Measurements from ENCODE around the gene PSME1. TPM values are rescaled to one million over a fixed set of nuclear protein-coding genes. Genes with fewer than 3 reads are reported as not detected.

The PSME1 gene
- total RNA-seq, 1 donor, result 111 TPM

- H3K36me3 ChIP-seq (ENCODE audit: insufficient read depth, low read length), result peaks cover 16% of the 10 kb centered on the region
- H4K20me1 ChIP-seq (ENCODE audit: insufficient read depth, low read length), result peaks cover 3% of the 10 kb centered on the region
- H3K4me1 ChIP-seq (ENCODE audit: insufficient read depth, low read length), result peaks cover 12% of the 10 kb centered on the region
- no peak overlapping the region for H3K4me2 ChIP-seq (ENCODE audit: insufficient read depth, low read length)
- DNase-seq (ENCODE audit: insufficient read length, low spot score, missing footprints), result peak; percentile 34
- no peak overlapping the region for H3K27ac ChIP-seq (ENCODE audit: low read depth, low read length)
- no peak overlapping the region for H2AFZ ChIP-seq (ENCODE audit: low read length)
- H3K4me3 ChIP-seq (ENCODE audit: insufficient read depth, low read length), result no peak overlapping the region
- H3K27me3 ChIP-seq (ENCODE audit: insufficient read depth, low read length), result no peaks in the 10 kb centered on the region
- H3K79me2 ChIP-seq (ENCODE audit: insufficient read depth, low read length), result peaks cover 28% of the 10 kb centered on the region
- H3K9me3 ChIP-seq (ENCODE audit: low read depth, low read length), result no peaks in the 10 kb centered on the region
- no peak for TF ChIP-seq CTCF (IDR thresholded peaks at IDR 0.05; ENCODE audit: extremely low read depth, low read depth, low read length)
These were observed 2.3 kb upstream of the PSME1 start for GRCh38 chr14:24133735-24134134.

GRCh38 chr14:24135584-24135833, 485 bp upstream of the PSME1 start:
- Histone ChIP-seq H3K4me1 (ENCODE audit: insufficient read depth, low read length) (peaks cover 12% of the 10 kb centered on the region), H3K27me3 (ENCODE audit: insufficient read depth, low read length) (no peaks in the 10 kb centered on the region), H3K4me3 (ENCODE audit: insufficient read depth, low read length) (peak overlapping the region; percentile 97), H4K20me1 (ENCODE audit: insufficient read depth, low read length) (peaks cover 3% of the 10 kb centered on the region), H3K4me2 (ENCODE audit: insufficient read depth, low read length) (peak overlapping the region; percentile 91), H2AFZ (ENCODE audit: low read length) (peak overlapping the region; percentile 98), H3K27ac (ENCODE audit: low read depth, low read length) (no peak overlapping the region), H3K9me3 (ENCODE audit: low read depth, low read length) (no peaks in the 10 kb centered on the region), H3K79me2 (ENCODE audit: insufficient read depth, low read length) (peaks cover 44% of the 10 kb centered on the region), H3K36me3 (ENCODE audit: insufficient read depth, low read length) (peaks cover 26% of the 10 kb centered on the region)
- no peak for TF ChIP-seq CTCF (IDR thresholded peaks at IDR 0.05; ENCODE audit: extremely low read depth, low read depth, low read length)
- DNase-seq (ENCODE audit: insufficient read length, low spot score, missing footprints), result no peak

GRCh38 chr14:24136684-24137528, 912 bp downstream of the PSME1 start:
- Histone ChIP-seq H3K9me3 (ENCODE audit: low read depth, low read length) (no peaks in the 10 kb centered on the region), H3K4me3 (ENCODE audit: insufficient read depth, low read length) (peak overlapping the region; percentile 97), H3K79me2 (ENCODE audit: insufficient read depth, low read length) (peaks cover 49% of the 10 kb centered on the region), H3K27me3 (ENCODE audit: insufficient read depth, low read length) (no peaks in the 10 kb centered on the region), H4K20me1 (ENCODE audit: insufficient read depth, low read length) (peaks cover 8% of the 10 kb centered on the region), H2AFZ (ENCODE audit: low read length) (peak overlapping the region; percentile 42), H3K27ac (ENCODE audit: low read depth, low read length) (peak overlapping the region; percentile 69), H3K36me3 (ENCODE audit: insufficient read depth, low read length) (peaks cover 26% of the 10 kb centered on the region), H3K4me1 (ENCODE audit: insufficient read depth, low read length) (peaks cover 14% of the 10 kb centered on the region), H3K4me2 (ENCODE audit: insufficient read depth, low read length) (peak overlapping the region; percentile 97)
- DNase-seq (ENCODE audit: insufficient read length, low spot score, missing footprints), result no peak
- TF ChIP-seq CTCF (IDR thresholded peaks at IDR 0.05; ENCODE audit: extremely low read depth, low read depth, low read length), result no peak

DNA sequence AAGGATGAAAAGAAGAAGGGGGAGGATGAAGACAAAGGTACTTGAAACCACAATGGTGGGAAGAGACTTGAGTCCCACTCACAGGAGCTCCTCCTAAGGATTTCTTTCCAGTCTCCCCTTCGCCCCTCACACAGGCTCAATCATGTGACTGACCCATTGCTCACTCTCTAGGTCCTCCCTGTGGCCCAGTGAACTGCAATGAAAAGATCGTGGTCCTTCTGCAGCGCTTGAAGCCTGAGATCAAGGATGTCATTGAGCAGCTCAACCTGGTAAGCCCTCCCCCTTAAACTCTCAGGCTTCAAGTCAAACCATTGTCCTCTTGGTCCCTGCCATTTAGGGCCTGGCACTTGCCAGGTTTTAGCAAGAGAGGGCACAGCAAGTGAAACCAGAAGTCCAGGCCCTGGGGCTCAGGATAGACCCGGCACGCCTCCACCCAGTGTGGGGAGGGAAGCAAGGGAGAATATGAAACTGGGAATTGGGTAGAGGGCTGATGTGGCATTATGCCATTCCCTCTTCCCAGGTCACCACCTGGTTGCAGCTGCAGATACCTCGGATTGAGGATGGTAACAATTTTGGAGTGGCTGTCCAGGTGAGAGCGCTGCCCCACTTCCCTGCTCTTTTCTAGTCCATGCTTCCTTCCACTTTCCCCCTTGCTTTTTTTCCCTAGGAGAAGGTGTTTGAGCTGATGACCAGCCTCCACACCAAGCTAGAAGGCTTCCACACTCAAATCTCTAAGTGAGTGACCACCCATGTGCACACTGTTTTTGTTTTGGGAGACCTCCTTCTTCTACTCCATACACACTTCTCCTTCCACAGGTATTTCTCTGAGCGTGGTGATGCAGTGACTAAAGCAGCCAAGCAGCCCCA, 1.8 kb downstream of the PSME1 start:
- Histone ChIP-seq H3K36me3 (ENCODE audit: insufficient read depth, low read length) (peaks cover 26% of the 10 kb centered on the region), H3K4me3 (ENCODE audit: insufficient read depth, low read length) (no peak overlapping the region), H4K20me1 (ENCODE audit: insufficient read depth, low read length) (peaks cover 8% of the 10 kb centered on the region), H3K4me1 (ENCODE audit: insufficient read depth, low read length) (peaks cover 18% of the 10 kb centered on the region), H3K27me3 (ENCODE audit: insufficient read depth, low read length) (no peaks in the 10 kb centered on the region), H2AFZ (ENCODE audit: low read length) (no peak overlapping the region), H3K27ac (ENCODE audit: low read depth, low read length) (no peak overlapping the region), H3K4me2 (ENCODE audit: insufficient read depth, low read length) (peak overlapping the region; percentile 97), H3K79me2 (ENCODE audit: insufficient read depth, low read length) (peaks cover 49% of the 10 kb centered on the region), H3K9me3 (ENCODE audit: low read depth, low read length) (no peaks in the 10 kb centered on the region)
- no peak for TF ChIP-seq CTCF (IDR thresholded peaks at IDR 0.05; ENCODE audit: extremely low read depth, low read depth, low read length)
- DNase-seq (ENCODE audit: insufficient read length, low spot score, missing footprints), result peak; percentile 69
